IMR-90 (cell line): ENCODE results near the gene HHLA2. TPM values are rescaled to one million over a fixed set of nuclear protein-coding genes. Genes with fewer than 3 reads are reported as not detected.

Experiments used
- ATAC-seq: fragments of 200-7000 bp; cut with Tn5 transposase; 2 replicates; pipeline ENCODE4 v1.9.1; 2020; ENCODE audit warnings: low read depth, mild to moderate bottlenecking, moderate library complexity
- BruUV-seq: library from RNA; stranded (reverse); fragments of 400-500 nt; replicated peaks from 2 replicates; lab custom pipeline; 2021; lab: Mats Ljungman, UMichigan
- CTCF ChIA-PET: fragments of 300-600 bp; formaldehyde crosslinking; extraction: SDS; loops from one replicate; lab custom pipeline; 2021; ENCODE audit warnings: antibody characterized with exemption; lab: Yijun Ruan, JAX
- POLR2A ChIA-PET: fragments of 300-600 bp; sonication (Branson Sonifier 250); formaldehyde crosslinking; loops from one replicate; lab custom pipeline; 2022; ENCODE audit warnings: antibody characterized with exemption; ENCODE audit not compliant: unreplicated experiment; lab: Charles Lee
- DNase-seq: peaks from one replicate; pipeline ENCODE4 v3.0.0; 2013
- H2AFZ ChIP-seq: replicated peaks from 2 replicates; pipeline ENCODE3; 2013; ENCODE audit warnings: low read length, mild to moderate bottlenecking; ENCODE audit not compliant: poor library complexity
- H2AK5ac ChIP-seq: 2 replicates; pipeline ENCODE4 v1.6.1; 2013; ENCODE audit warnings: low read depth, low read length, inconsistent platforms
- H2AK9ac ChIP-seq: replicated peaks from 2 replicates; pipeline ENCODE3; 2013; ENCODE audit warnings: mild to moderate bottlenecking, low read depth, low read length, moderate library complexity; ENCODE audit not compliant: poor library complexity
- H2BK120ac ChIP-seq: 2 replicates; pipeline ENCODE4 v1.6.1; 2013; ENCODE audit warnings: low read depth, low read length, inconsistent platforms
- H2BK15ac ChIP-seq: 3 replicates; pipeline ENCODE4 v1.6.1; 2013; ENCODE audit warnings: low read depth, low read length, inconsistent platforms
- H2BK20ac ChIP-seq: 2 replicates; pipeline ENCODE4 v1.6.1; 2013; ENCODE audit warnings: low read depth, mild to moderate bottlenecking, inconsistent platforms, low read length, moderate library complexity
- H2BK5ac ChIP-seq: 2 replicates; pipeline ENCODE4 v1.6.1; 2013; ENCODE audit warnings: mild to moderate bottlenecking, low read depth, low read length, inconsistent platforms; ENCODE audit not compliant: poor library complexity, severe bottlenecking
- H3K14ac ChIP-seq: replicated peaks from 2 replicates; pipeline ENCODE4 v1.6.1; 2013; ENCODE audit warnings: low read depth, low read length, inconsistent platforms
- H3K18ac ChIP-seq: 2 replicates; pipeline ENCODE4 v1.6.1; 2013; ENCODE audit warnings: low read depth, low read length, control low read depth
- H3K23ac ChIP-seq: 2 replicates; pipeline ENCODE4 v1.6.1; 2013; ENCODE audit warnings: low read depth, low read length, inconsistent platforms
- H3K27ac ChIP-seq: 2 replicates; pipeline ENCODE4 v1.5.1; 2013; ENCODE audit warnings: mild to moderate bottlenecking, control low read depth, low read length; ENCODE audit not compliant: insufficient read depth
- H3K27me3 ChIP-seq: 2 replicates; pipeline ENCODE4 v1.6.1; 2013; ENCODE audit warnings: low read length; ENCODE audit not compliant: control insufficient read depth, insufficient read depth
- H3K36me3 ChIP-seq: 2 replicates; pipeline ENCODE4 v1.6.1; 2013; ENCODE audit warnings: low read length, mixed read lengths; ENCODE audit not compliant: control insufficient read depth, insufficient read depth
- H3K4ac ChIP-seq: 2 replicates; pipeline ENCODE4 v1.6.1; 2013; ENCODE audit warnings: low read depth, low read length, inconsistent platforms
- H3K4me1 ChIP-seq: 2 replicates; pipeline ENCODE4 v1.6.1; 2013; ENCODE audit warnings: low read length, mixed read lengths; ENCODE audit not compliant: control insufficient read depth, insufficient read depth
- H3K4me2 ChIP-seq: 2 replicates; pipeline ENCODE4 v1.6.1; 2013; ENCODE audit warnings: low read depth, mild to moderate bottlenecking, control low read depth, low read length, moderate library complexity
- H3K4me3 ChIP-seq: 2 replicates; pipeline ENCODE4 v1.5.1; 2013; ENCODE audit warnings: low read depth, mild to moderate bottlenecking, control low read depth, low read length, moderate library complexity; ENCODE audit not compliant: insufficient read depth
- H3K56ac ChIP-seq: 2 replicates; pipeline ENCODE4 v1.6.1; 2013; ENCODE audit warnings: low read length, inconsistent platforms; ENCODE audit not compliant: insufficient read depth; ENCODE audit errors: extremely low read depth
- H3K79me1 ChIP-seq, 2 experiments: 2 replicates each; pipeline ENCODE4 v1.6.1; 2013; ENCODE audit warnings: low read length in 2 of 2, inconsistent platforms in 1 of 2, low read depth in 1 of 2
- H3K9ac ChIP-seq: 2 replicates; pipeline ENCODE4 v1.6.1; 2013; ENCODE audit warnings: low read depth, low read length, control low read depth
- H3K9me1 ChIP-seq: 2 replicates; pipeline ENCODE4 v1.6.1; 2013; ENCODE audit warnings: low read length, inconsistent platforms; ENCODE audit not compliant: insufficient read depth
- H3K9me3 ChIP-seq: 2 replicates; pipeline ENCODE4 v1.6.1; 2013; ENCODE audit warnings: low read length; ENCODE audit not compliant: control insufficient read depth, insufficient read depth
- H4K20me1 ChIP-seq: 2 replicates; pipeline ENCODE4 v1.6.1; 2013; ENCODE audit warnings: low read length, inconsistent platforms; ENCODE audit not compliant: insufficient read depth
- H4K5ac ChIP-seq: 2 replicates; pipeline ENCODE4 v1.6.1; 2013; ENCODE audit warnings: mild to moderate bottlenecking, low read depth, low read length, control low read depth
- H4K8ac ChIP-seq, 2 experiments: 2 replicates each; pipeline ENCODE4 v1.6.1; 2013; ENCODE audit warnings: low read depth in 2 of 2, low read length in 2 of 2, control low read depth in 1 of 2, inconsistent platforms in 1 of 2
- H4K91ac ChIP-seq: 2 replicates; pipeline ENCODE4 v1.6.1; 2013; ENCODE audit warnings: low read depth, low read length, inconsistent platforms; ENCODE audit not compliant: insufficient read depth
- CHD1 ChIP-seq: IDR thresholded peaks from 2 replicates; pipeline ENCODE4 v1.6.1; 2012; ENCODE audit warnings: low read depth, low read length, improper control_type of control experiment
- ELK1 ChIP-seq: fragments of 150-350 bp; IDR thresholded peaks from 2 replicates; pipeline ENCODE4 v1.6.1; 2016; ENCODE audit warnings: low read depth, mild to moderate bottlenecking, low read length, moderate library complexity, borderline replicate concordance
- MXI1 ChIP-seq: IDR thresholded peaks from 2 replicates; pipeline ENCODE4 v1.6.1; 2012; ENCODE audit warnings: low read depth, mild to moderate bottlenecking, low read length, moderate library complexity, borderline replicate concordance
- RAD21 ChIP-seq: IDR thresholded peaks from 2 replicates; pipeline ENCODE4 v1.6.1; 2012; ENCODE audit warnings: low read length, improper control_type of control experiment
- WGBS, 2 experiments: methylation state at CpG; one replicate each; pipeline versions ENCODE4 v1.1.5 to v1.1.7; 2013; ENCODE audit warnings: missing lambda C conversion rate in 2 of 2; ENCODE audit not compliant: insufficient read length in 1 of 2; ENCODE audit errors: extremely low coverage in 2 of 2; 5-methylcytosine and 5-hydroxymethylcytosine counted together
- dilution Hi-C: fragments of 300-500 bp; cut with HindIII; formaldehyde crosslinking; loops from one replicate; pipeline ENCODE4 v1.14.3; 2018; ENCODE audit warnings: low sequenced_read_pairs; ENCODE audit not compliant: unreplicated experiment
- in situ Hi-C: fragments of 300-500 bp; cut with MboI; formaldehyde crosslinking; loops from 3 replicates; pipeline ENCODE4 v1.14.3; 2019; ENCODE audit warnings: low sequenced_read_pairs, inconsistent platforms, mixed read lengths
- intact Hi-C: fragments of 100-400 bp; cut with micrococcal nuclease; formaldehyde crosslinking; loops from 2 replicates; pipeline ENCODE4 v1.10.0; 2022
- polyA plus RNA-seq, 3 experiments: library from polyadenylated mRNA; depleted of rRNA; stranded (reverse); fragments of >200 nt; gene quantifications; 2 replicates each; pipeline ENCODE4 v1.2.3, GENCODE V29; 2012; ENCODE audit warnings: low replicate concordance in 1 of 3
- total RNA-seq: library from RNA; depleted of rRNA; stranded (reverse); fragments of >200 nt; gene quantifications from 2 replicates; pipeline ENCODE4 v1.2.3, GENCODE V29; 2012

The HHLA2 gene
- total and polyA plus RNA-seq, 2 of the 4 experiments (the other 2 are of a cell fraction), result not detected

- TF ChIP-seq RAD21, result no peak
- no peak for TF ChIP-seq CHD1
- TF ChIP-seq ELK1, result no peak
- TF ChIP-seq MXI1, result no peak
- no TSS peak for BruUV-seq
- H4K91ac ChIP-seq, result no peak overlapping the region
- no peaks in the 10 kb centered on the region for H3K9me1 ChIP-seq
- ATAC-seq (no peak), DNase-seq (peak; percentile 19)
- no peak overlapping the region for H3K4ac ChIP-seq
- no peak overlapping the region for H3K27ac ChIP-seq
- H2AK5ac ChIP-seq, result no peak overlapping the region
- H2AK9ac ChIP-seq, result no peak overlapping the region
- in situ Hi-C loops (no loop called here), intact Hi-C loops (loop anchor here (10.0 kb wide), 3 partner anchors 249 to 649 kb away; no protein-coding TSS in a partner anchor), dilution Hi-C loops (no loop called here)
- H3K4me3 ChIP-seq, result no peak overlapping the region
- H3K56ac ChIP-seq, result no peak overlapping the region
- H2BK20ac ChIP-seq, result no peak overlapping the region
- H4K8ac ChIP-seq, result no peak overlapping the region
- no peak overlapping the region for H3K23ac ChIP-seq
- no peaks in the 10 kb centered on the region for H4K20me1 ChIP-seq
- no peak overlapping the region for H2BK15ac ChIP-seq
- no CpG with 5 or more reads among the region's 4 CpGs for WGBS, 2 experiments
- H3K14ac ChIP-seq, result no peak overlapping the region
- no peak overlapping the region for H3K4me2 ChIP-seq
- H3K36me3 ChIP-seq, result no peaks in the 10 kb centered on the region
- no peaks in the 10 kb centered on the region for H3K9me3 ChIP-seq
- H4K5ac ChIP-seq, result no peak overlapping the region
- no peaks in the 10 kb centered on the region for H3K79me1 ChIP-seq
- H2AFZ ChIP-seq, result no peak overlapping the region
- H3K9ac ChIP-seq, result no peak overlapping the region
- no peaks in the 10 kb centered on the region for H3K27me3 ChIP-seq
- POLR2A ChIA-PET, result no interaction called here
- CTCF ChIA-PET, result no interaction called here
- H2BK120ac ChIP-seq, result no peak overlapping the region
- no peaks in the 10 kb centered on the region for H3K4me1 ChIP-seq
- no peak overlapping the region for H2BK5ac ChIP-seq
- no peak overlapping the region for H3K18ac ChIP-seq
These were observed 107.5 kb downstream of the HHLA2 start for GRCh38 chr3:108403686-108404345.
